ENCODE results near the gene CREB3L1.
A peak's percentile ranks its signal among the peaks of the same experiment; 100 is the strongest.

Gene CREB3L1

DNA sequence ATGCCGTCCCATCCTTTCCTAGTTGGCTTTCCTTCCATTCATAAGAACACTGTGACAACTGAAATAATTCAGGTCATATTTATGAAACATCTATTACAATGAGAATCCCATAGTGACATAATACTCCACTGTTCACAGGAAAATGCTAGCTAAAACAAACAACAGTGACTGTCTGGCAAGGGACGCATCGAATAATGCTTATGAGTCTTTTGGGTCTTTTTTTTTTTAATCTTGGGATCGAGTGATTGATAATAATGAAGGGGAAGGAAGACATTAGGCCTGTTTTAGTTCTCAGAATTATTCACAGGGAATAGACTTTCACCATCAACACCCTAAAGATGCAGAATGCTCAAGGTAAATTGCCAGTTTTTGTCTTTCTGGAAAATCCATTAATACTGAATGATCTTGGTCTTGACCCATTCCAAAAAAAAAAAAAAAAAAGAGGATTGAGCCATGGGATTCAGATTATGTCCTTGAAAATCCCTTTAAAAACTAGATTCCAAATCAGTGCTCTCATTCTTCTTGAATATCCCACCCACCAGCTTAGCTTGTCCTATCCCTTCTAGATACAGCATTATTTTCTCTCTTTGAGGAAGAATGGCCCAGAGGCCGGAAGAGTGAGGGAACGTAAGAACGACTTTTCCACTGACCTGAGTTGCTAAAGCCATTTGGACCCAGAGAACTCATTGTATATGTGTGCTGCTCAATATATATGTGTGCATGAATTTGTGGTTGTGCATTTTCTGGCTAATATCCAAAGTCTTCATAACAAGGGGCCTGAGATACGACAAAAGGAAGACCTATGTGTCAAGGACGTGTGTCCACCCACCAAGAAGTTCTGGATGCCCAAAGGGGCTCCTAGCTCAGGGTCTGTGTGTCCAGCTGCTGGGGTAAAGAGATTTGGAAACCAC is 35.2 kb upstream of the CREB3L1 start:
- DNase-seq (ENCODE audit: low read depth) = no peak
- TF ChIP-seq, protein P1, sequence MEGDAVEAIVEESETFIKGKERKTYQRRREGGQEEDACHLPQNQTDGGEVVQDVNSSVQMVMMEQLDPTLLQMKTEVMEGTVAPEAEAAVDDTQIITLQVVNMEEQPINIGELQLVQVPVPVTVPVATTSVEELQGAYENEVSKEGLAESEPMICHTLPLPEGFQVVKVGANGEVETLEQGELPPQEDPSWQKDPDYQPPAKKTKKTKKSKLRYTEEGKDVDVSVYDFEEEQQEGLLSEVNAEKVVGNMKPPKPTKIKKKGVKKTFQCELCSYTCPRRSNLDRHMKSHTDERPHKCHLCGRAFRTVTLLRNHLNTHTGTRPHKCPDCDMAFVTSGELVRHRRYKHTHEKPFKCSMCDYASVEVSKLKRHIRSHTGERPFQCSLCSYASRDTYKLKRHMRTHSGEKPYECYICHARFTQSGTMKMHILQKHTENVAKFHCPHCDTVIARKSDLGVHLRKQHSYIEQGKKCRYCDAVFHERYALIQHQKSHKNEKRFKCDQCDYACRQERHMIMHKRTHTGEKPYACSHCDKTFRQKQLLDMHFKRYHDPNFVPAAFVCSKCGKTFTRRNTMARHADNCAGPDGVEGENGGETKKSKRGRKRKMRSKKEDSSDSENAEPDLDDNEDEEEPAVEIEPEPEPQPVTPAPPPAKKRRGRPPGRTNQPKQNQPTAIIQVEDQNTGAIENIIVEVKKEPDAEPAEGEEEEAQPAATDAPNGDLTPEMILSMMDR (IDR thresholded peaks at IDR 0.05; ENCODE audit: insufficient read depth, low read depth, low read length, missing control alignments) = no peak
- peak overlapping the region; percentile 53 for H3K4me3 ChIP-seq (ENCODE audit: low read length)

DNA sequence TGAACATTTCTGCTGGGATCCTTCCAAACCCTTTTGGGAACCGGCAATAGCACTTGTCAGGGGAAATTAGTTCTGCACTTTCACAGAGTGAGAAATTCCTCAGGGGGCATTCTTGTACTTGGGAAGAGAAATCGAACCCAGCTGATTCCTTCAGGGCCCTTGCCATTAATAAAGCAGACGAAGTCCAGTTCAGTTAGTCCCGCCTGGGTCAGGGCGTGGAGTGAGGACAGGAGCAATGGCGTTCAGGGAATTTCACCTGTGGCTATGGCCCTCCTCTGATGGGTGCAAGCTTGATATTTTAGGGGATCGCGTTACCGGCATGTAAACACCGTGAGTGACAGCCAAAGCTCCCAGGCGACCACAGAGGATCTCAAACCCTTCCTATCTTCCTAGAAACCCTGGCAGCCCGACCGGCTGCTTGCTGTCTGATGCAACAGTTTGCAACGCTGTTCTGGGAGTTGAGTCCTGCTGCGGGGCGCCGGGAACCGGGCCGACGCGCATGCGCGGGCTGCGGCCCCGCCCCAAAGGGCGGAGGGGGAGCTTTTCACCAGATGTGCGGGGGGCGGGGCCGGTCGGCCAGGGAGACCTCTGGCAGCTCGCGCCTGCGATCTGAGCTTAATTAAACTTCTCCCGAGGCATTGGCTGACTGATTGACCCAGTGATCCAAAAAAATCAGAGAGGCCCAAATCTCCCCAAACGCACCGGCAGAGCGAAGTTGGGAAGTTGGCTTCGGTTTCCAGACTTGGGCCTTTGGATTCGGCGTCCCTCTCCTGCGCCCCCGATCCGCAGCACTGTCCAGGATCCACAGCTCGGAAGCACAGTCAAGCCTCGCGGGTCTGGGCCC is 34.3 kb upstream of the CREB3L1 start:
- DNase-seq (ENCODE audit: low read depth) = peak; percentile 94
- TF ChIP-seq, protein P1 (IDR thresholded peaks at IDR 0.05; ENCODE audit: insufficient read depth, low read depth, low read length, missing control alignments) = no peak
- H3K4me3 ChIP-seq (ENCODE audit: low read length) = peak overlapping the region; percentile 53

DNA sequence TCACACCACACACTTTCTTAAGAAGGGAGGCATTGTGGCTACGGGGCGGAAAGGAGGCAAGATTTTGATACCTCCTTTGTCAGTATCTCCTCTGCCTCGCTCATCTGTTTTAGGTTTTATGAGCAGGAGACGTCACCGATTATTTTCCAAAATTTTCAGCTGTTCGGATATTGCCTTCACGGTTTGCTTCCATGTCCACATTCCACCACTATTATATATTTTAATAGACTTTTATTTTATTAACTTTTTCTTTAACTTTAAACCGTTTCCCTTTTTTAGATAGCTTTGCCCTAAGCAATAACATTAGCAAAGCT is 33.7 kb upstream of the CREB3L1 start:
- TF ChIP-seq, protein P1 (IDR thresholded peaks at IDR 0.05; ENCODE audit: insufficient read depth, low read depth, low read length, missing control alignments) = no peak
- peak overlapping the region; percentile 53 for H3K4me3 ChIP-seq (ENCODE audit: low read length)
- DNase-seq (ENCODE audit: low read depth) = no peak

DNA sequence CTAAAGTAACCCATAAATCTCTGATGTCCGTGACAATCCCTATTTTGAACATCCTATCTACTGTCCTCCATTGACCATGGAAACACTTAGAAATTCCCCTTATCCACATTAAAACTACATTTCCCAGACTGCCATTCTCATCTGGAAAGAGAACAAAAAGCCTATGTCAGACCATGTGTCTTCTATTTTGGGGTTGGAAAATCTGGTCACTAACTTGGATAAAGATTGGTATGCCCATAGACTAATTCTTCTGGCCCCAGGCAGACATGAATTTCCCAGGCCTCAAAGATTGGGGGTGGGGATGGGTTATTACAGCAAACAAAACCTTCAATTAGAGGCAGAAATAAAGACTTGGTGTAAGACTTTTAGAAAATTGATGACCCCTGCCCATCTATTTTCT is 30.9 kb upstream of the CREB3L1 start:
- H3K4me3 ChIP-seq (ENCODE audit: low read length) = no peak overlapping the region
- TF ChIP-seq, protein P1 (IDR thresholded peaks at IDR 0.05; ENCODE audit: insufficient read depth, low read depth, low read length, missing control alignments) = no peak
- no peak for DNase-seq (ENCODE audit: low read depth)

DNA sequence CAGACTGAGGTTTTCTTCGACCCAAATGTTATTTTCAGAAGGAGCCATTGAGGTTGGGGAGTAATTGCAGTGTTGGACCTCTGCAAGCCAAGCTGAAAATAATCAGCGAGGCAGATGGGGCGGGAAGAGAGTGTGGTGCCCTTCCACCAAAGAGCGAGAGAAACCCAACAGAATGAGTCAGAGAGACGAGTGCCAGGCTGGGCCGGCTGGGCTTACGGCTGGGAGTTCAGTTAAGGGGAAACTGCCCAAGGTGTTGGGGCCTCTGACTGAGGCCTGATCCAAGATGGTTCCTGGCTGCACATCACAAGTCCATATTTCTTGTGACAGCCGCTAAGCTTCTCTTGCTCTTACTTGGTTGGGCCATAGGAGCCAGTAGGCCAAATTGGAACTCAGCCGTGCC is 30.4 kb upstream of the CREB3L1 start:
- TF ChIP-seq, protein P1 (IDR thresholded peaks at IDR 0.05; ENCODE audit: insufficient read depth, low read depth, low read length, missing control alignments) = no peak
- H3K4me3 ChIP-seq (ENCODE audit: low read length) = no peak overlapping the region
- DNase-seq (ENCODE audit: low read depth) = peak; percentile 40

DNA sequence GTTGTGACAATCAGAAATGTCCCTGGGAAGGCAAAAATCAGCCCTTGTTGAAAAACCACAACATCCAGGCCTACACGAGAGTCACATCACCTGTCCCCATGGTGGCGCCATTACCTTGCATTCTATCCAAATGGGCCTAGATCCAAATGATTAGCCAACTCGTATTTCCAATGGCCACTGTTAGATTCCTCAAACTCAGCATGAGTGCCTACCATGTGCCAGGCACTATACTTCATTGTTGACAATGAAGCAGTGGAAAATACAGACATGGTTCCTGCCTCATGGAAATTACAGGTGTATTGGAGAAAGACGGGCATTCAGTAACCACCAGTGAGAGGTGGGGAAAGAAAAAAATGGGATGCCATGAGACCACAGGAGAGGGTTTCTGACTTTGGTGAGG is 29.8 kb upstream of the CREB3L1 start:
- no peak overlapping the region for H3K4me3 ChIP-seq (ENCODE audit: low read length)
- TF ChIP-seq, protein P1 (IDR thresholded peaks at IDR 0.05; ENCODE audit: insufficient read depth, low read depth, low read length, missing control alignments) = peak; percentile 65
- DNase-seq (ENCODE audit: low read depth) = peak; percentile 83

Data from epithelial cell of esophagus (primary cell).